Choroid plexus epithelial cell (primary cell): ENCODE data around the gene COQ9.
A peak's percentile ranks its signal among the peaks of the same experiment; 100 is the strongest.

Experiments
- DNase-seq: peaks from one replicate; pipeline ENCODE4 v3.0.0-alpha.2; 2010; ENCODE audit warnings: low read depth
- H3K4me3 ChIP-seq: 2 replicates; pipeline ENCODE4 v1.5.1; 2011; ENCODE audit warnings: low read depth, mild to moderate bottlenecking, control low read depth, low read length, moderate library complexity
- TF ChIP-seq, protein P1 (sequence below): conservative IDR thresholded peaks from 2 replicates; pipeline ENCODE4 v1.5.1; 2011; ENCODE audit warnings: low read depth, mild to moderate bottlenecking, control low read depth, inconsistent platforms, low read length, moderate library complexity

Gene COQ9

DNA sequence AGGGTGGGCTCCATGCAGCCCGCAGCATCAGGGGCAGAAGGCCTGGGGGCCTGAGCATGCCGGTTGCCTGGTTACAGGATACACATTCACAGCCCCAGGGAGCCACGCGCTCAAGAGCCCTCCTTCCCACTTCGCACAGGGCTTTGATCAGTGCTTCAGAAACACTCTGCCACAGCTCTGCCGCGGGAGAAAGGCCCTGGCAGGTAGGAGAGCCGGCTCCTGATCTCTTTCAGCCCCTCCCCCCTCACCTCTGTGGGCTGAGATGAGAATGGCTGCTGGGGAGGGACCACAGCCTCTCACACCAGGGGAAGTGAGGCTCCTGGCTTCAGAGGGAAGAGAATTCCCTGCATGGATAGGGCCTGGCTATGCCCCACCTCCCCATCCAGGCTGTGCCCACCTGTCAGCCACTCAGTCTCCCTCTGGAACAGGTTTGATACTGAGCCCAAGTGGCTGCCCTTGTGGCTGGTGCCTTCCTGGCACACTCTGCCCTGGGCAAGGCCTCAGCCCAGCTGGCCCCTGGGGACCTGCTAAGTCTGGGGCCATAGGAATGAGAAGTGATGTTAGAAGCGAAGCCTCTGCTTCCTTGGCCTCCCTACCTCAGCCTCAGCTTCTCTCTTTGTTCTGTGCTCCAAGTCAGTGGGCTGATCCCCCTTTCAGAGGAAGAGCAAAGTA is 30.4 kb downstream of the COQ9 start:
- no peak for DNase-seq
- H3K4me3 ChIP-seq = no peak overlapping the region
- TF ChIP-seq, protein P1, sequence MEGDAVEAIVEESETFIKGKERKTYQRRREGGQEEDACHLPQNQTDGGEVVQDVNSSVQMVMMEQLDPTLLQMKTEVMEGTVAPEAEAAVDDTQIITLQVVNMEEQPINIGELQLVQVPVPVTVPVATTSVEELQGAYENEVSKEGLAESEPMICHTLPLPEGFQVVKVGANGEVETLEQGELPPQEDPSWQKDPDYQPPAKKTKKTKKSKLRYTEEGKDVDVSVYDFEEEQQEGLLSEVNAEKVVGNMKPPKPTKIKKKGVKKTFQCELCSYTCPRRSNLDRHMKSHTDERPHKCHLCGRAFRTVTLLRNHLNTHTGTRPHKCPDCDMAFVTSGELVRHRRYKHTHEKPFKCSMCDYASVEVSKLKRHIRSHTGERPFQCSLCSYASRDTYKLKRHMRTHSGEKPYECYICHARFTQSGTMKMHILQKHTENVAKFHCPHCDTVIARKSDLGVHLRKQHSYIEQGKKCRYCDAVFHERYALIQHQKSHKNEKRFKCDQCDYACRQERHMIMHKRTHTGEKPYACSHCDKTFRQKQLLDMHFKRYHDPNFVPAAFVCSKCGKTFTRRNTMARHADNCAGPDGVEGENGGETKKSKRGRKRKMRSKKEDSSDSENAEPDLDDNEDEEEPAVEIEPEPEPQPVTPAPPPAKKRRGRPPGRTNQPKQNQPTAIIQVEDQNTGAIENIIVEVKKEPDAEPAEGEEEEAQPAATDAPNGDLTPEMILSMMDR = no peak

DNA sequence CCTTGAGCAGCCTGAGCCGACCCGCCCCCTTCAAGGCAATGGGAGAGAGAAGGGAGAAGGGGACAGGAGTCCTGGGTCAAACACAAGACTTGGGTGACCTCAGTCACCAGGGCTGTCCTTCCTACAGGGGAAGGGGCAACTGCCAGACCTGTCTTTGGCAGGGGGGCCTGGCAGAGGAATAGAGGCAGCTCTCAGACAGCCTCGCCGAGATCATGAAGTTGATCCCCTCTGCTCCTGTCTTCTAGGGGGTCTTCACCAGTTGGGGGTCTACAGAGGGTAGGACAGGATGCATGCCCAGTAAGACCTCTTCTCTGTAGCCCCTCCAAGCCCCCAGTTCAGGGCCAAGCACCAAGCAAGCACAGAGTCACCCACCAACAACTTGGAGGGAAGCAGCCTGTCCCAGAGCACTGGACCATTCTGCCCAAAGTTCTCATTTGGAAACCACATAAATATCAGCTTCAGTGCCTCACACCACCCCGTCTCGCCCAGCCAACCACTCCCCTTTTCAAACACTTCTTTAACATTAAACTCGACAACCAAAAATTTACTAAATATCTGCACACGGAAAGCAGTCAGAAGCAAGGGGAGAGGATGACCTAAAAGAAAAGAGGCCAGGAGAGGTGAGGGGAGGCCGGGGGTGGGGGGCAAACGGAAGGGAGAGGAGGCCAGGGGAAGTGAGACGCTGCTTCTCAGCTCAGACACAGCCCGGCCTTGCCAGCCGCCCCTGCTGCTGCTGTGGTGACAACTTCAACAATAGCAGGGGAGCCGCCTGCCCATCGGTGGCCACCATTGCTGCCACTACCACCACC is 31.3 kb downstream of the COQ9 start:
- TF ChIP-seq, protein P1 = no peak
- H3K4me3 ChIP-seq = peak overlapping the region; percentile 55
- no peak for DNase-seq

DNA sequence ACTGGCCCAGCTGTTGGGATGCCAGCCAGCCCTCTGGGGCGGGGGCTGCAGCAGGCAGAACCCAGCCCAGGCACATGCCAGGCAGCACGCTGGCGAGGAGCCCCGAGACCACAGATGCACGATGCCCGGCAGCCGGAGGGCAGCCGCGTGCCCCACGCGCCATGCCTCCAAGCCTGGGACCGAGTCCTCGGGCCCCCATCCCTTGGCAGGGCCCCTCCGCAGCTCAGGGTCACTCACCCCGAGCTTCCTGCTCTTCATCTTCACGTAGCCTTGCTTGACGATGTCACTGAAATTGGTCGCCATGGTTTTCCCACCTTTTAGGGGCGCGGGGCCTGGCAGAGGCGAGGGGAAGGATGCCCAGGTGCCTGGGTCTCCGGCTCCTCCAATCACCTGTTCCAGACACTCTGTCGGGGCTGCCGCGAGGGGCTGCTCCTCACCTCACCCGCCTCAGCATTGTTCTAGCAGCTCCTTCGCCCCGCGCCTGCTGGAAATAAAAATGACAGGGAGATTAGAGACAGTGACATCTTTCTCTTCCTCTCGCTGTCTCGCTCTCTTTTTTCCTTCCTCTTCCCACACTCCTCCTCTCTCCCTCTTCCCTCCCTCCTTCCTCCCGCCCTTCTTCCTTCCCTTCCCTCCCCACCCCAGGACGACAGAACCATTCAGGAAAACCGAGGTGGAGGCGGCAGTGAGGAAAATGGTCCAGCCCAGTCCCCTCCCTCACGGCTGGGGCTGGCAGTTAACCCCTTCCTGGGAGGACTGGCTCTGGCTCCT is 32.1 kb downstream of the COQ9 start:
- TF ChIP-seq, protein P1 = no peak
- H3K4me3 ChIP-seq = peak overlapping the region; percentile 55
- peak; percentile 58 for DNase-seq

DNA sequence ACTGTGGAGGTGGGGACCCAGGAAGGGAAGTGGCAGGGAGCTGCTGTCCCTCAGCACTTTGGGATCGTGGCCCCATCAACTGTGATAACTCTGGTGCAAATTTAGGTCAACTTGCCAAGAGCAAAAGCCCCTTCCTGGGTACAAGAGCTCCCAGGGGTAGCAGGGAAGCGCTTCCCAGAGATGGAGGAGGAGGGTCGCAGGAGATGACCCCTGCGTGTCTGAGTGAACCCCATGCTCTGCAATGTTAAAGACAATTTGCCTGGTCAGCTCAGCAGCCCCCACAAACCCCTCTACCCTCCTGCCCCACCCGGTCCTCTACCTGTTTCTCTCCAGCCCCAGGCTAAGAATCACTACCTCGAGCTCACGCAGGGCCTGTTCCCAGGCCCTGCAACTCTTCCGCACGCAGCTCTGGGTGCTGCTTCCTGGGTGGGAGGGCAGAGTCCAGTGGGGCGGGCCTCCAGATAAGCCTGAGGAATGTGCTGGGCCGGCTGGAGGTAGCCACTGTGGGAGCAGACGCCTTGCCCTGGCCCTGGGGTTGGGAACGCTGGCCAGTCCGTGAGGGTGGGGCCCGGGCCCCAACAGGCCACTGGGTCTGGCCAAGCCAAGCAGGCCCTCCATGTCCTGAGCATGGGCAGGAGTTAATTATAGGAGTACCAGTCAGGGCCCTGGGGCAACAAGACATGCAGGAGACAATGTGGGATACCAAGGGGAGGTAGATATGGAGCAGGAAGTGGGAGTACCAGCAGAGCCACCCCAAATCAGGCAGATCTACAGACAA is 32.9 kb downstream of the COQ9 start:
- TF ChIP-seq, protein P1 = no peak
- peak overlapping the region; percentile 55 for H3K4me3 ChIP-seq
- DNase-seq = peak; percentile 72

DNA sequence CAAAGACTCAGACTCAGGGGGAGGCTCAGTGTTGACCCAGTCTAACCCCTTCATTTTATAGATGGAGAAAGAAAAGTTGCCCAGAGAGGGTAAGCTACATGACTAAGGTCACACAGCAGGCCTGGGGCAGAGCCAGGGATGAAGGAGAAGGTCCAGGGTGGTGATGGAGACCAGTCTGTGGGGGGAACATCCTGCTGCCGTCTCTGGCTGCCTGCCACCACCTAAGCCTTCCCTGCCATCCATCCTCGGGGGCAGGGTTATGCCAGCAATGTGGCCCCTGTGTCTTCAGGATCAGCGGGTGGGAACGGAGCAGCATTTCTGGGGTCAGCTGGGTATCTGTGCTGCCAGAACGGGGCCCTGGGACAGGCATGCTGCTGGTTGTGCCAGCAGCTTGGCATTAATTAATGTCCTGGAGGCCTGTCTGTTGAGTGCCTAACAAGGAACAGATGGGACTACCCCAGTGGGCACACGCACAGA is 33.5 kb downstream of the COQ9 start:
- H3K4me3 ChIP-seq = no peak overlapping the region
- DNase-seq = no peak
- TF ChIP-seq, protein P1 = no peak

DNA sequence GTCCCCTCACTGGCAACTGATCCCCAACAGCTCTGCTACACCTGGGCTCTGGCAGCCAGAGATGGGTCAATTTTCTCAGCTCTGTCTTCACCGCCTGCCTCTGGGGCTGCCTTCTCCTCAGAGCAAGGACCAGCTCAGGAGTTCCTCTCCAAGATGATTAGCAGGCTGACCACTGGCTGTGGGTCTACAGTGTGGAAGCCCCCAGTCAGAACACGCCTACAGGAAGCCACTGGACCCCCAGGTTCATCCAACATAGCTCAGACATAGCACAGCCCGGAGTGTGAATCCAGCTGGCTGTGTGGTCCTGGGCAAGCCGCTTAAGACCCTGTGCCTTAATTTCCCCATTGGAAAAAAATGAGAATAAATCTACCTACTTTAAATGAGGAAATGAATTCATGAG is 34.1 kb downstream of the COQ9 start:
- TF ChIP-seq, protein P1 = no peak
- no peak overlapping the region for H3K4me3 ChIP-seq
- no peak for DNase-seq
